ENCODE results near the gene EBF3.

EBF3 gene

DNA sequence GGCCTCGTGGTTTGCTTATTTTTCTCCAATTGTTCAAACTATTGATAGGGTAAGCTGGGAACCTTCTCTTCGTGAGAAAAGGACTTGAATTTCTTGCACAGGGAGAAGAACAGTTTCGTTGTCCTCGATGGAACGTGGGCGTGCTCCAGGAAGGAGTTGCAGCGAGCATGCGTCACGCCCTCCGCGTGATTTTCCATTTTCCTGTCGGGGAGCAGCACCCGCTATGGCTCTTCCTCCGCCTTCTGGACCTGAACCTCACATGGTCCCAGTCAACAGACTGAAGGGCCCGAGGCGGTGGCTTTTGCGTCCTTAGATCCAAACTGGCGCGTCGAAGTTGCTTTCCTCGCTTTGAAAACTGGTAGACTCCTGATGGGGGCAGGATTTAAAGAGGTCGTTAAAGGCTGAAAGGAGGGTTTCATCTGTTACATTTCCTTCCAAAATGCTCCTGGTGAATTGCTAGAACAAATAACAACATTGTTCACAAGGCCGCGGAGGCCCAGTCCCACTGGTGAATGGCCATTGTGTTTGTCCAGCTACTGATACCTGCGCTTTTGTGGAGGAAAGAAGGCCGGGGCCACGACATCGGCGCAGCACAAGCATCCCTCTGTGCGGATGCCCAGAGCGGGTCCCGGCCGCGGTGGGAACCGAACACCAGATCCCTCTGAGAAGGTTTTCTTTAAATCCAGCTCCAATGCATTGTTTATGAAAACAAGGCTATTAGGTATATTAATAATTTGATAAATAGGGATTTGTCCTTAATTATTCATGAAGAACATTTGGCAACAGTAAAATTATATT is 75.9 kb downstream of the EBF3 start:
- DNase-seq = no peak

DNA sequence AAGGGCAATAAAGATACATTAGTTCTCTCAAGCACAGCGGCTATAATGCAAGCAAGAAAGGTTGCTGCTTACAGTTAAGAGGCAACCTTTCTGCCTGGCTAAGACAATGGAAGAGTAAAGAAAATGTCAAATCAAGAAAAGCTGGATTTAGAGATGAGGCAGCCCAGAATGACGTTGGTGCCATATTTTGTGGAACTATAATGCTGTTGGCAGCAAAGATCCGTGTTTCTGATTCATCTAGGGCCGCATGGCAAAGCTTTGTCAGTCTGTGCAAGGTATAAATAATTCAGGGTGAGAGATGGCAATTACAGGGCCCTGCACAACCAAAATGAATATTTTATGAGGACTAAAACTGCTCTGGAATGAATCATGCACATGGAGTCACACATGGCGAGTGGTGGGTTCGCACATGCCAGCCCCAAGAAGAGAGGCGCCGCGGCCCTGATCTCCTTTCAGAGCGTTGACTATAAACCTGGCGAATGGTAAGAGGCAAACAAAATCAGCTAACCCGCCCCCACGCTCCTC is 76.6 kb downstream of the EBF3 start:
- no peak for DNase-seq

DNA sequence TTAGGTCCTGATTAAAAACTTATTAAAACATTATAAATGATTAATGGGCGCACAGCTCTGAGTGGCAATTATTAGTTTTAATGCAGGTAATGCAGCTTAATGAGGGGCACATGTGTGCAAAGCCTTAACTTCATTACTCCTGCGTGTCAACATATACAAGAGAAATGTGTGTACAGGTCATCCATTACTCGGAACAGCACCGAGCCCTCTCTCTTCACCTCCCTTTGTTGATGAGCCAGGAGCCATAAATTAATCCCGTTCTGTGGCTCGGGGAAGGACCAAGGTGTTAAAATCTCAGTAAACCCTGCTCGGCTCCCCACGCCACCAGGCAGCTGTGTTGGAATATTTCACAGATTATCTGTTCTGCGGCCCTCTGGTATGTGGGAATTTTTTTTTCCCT is 77.8 kb downstream of the EBF3 start:
- no peak for DNase-seq

DNA sequence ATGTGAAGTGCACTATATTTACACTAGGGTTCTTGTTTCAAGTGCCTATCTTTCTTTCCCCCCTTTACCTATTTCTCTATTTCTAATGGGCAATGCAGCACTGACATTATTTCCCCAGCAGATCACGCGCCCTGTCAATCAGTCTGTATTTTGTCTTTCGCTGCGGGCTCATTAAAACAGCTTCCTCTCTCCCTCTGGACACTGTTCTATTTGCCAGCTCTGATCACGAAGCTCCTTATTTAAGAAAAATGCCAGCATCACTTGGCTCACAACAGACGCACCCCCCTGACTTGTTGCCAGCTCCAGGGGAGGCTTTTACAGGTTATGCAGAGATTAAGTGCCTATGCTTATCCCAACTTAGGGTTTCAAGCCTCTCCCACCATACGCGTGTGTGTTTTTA is 78.5 kb downstream of the EBF3 start:
- no peak for DNase-seq

DNA sequence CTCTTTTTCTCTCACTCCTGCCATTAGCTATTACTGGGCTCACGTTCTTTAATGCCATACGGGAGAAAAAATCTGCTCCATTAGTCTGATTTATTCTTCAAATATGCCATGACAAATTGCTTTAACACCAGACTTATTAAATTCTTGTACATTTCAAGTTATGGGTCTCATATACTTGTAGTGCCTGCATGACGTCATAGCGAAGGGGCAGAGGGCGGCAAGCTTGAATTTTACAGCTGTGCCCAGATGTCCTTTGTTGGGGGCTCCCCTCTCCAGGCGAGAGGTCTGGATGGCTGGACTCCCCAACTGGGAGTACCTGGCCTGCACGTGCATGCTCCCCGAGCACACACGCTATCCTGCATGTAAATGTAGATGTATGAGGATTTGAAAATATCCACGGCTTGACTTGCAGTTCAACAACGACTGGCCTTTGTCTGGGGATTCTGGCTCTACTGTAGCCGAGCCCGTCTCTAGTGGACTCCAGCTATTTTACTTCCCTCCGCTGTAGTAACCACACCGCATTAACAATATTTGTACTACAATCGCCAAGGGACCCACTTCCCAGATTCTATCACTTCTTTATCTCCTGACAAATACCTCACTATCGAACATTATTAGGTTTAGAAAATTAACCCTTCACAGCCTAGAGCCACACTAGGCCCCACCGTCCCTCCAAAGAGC is 79.5 kb downstream of the EBF3 start:
- no peak for DNase-seq

DNA sequence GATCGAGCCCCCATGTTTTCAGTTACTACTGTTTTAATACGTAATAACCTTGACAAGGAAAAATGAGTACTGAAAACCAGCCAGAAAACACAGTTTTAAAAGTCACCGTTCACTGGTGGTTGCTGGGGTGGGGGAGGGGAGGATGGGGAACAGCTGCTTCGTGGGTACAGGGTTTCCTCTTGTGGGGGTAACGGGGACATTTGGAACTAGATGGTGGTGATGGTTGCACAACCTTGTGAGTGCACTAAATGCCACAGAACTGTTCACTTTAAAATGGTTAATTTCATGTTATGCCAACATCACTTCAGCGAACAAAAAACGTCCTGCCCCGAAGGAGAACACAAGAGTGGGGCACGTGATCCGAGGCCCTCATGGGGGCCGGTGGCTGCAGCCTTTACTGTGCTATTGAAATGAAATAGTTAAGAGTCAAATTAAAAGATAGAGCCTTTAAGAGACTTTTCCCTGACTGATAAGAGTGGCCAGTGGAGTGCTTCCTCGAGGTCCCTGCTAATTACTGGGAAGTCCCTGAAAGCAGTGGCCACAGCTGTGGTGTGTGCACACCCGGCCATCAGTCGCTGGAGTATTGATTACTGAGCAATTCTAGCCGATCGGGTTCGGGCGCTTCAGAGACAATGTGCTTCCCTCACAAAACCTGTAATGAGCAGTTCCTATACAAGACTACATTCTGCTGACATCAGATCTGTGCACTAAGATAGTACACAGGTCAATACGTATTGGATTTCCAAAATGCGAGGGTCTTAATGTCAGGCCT is 80.3 kb downstream of the EBF3 start:
- DNase-seq = no peak

DNA sequence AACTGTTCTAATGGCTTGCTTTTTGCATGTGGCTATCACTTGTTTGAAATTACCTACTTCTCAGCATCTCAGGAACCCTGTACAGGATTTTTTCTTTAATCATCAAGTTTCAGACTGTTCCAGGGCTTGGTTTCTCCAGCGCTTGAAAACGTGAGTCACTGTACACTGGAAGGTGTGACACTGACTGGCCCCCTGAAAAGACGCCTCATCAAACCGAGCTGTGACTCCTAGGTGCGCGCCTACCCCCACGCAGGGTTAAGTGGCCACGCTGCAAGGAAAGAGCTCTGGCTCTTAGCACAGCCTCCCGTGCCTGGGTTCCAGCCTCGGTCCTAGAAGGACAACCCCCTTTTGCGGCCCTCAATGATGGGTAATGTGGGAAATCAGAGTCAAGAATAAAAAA is 81.0 kb downstream of the EBF3 start:
- DNase-seq = no peak

DNA sequence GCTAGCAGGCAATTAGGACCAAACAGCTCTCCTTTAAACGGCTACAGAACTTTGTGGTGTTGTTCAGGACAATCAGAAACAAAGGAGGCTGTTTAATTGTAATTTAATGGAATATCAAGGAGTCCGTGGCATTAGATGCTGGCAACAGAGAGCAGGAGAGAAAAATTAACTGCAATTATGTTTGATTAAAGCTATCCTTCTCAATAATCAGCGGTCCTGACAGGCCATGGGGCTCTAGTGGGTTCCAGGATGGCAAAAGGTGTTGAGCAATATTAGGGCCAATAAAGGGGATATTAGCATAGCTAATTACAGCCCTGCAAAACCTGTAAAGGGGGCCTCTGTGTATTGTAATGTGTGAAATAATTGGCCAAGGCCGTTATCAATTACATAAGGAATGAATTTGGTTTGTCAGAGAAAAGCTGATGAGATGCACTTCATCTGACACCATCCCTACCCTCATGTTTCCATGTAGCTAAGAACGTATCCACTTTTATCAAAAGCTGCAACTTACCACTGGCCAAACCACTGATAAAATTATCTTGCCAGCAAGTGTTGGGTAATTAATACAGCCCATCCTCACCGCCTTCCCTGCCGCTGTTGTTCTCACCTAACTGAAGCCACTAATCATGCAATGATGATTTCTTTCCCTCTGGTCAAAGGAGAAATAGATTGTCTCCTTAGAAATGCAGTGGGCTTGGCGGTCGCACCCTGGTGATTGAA is 81.6 kb downstream of the EBF3 start:
- no peak for DNase-seq

DNA sequence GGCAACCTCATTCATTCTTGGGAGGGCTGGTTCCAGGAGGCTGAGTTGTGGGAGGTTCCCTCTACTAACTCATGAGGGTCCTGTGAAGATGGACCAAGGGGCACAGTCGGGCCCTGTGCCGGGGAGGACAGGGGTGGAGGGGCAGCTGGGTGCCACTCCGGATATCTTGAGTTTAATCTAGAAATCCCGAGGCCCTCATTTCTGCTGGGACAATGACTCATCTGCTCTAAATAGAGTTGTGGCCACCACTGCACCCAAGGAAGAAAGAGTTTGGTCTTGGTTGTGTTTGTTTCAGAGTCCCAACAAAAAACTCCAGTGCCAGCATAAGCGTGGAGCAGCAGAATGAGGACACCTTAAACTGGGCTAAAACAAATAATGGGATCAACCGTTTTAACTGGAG is 82.4 kb downstream of the EBF3 start:
- no peak for DNase-seq

DNA sequence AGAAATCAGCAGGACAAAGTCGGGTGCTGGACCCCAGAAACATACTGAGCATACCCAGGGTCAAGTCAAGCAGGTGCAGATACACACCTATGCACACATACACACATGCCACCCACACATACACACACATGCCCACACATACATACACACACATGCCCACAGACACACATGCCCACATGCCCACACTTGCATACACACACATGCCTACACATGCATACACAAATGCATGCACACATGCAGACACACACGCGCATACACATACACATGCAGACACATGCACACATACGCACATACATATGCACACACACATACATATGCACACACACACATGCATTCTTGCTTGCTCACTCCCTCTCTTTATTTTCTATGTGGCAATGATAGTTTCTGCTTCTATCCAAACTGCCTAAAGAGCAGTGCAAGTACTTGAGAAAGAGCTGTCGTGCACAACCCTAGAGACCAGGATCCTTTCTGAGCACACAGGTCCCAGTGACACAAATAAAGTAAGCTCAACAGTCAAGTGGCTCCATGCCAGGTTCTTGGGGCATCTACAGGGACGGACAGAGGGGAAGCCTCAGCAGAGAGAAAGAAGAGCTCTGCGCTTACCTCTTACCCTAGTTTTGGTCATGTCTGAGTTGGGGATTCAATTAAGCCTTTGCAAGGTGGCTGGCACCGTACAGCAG is 83.7 kb downstream of the EBF3 start:
- DNase-seq = no peak

DNA sequence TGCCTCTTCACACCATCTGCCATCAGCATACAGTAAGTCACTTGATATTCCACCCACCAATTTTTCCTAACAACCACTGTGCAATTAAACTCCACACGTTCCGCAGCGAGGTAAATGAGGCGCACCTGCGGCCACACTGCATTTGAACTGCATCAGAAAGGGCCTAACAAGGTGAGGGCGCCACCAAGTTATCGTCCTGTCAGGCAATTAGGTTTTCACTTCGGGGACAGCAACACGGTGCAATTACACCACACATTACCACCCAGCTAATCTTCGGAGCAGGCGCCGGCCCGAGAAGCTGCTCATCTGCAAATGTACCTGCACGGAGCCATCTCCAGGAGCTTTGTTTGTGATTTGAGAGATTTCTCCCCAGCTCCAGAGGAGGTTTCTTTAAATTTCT is 84.4 kb downstream of the EBF3 start:
- no peak for DNase-seq

DNA sequence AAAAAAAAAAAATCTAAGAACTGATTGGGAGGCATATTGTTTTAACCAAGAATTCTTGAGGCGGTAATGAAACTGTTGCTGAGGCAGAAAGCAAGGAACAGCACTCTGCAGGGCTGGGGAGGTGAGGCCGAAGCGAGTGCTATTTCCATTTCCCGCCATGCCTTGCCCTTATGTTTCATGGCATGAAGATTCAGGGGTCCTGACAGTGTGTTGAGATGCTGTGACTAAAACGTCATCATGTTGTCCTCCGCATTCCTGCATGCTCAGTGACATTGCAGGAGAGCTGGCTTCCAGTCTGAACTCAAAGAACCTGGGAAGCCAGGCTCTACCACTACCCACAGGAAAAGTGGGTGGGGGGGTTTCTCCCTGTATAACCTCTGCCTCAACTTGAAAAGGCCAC is 85.2 kb downstream of the EBF3 start:
- no peak for DNase-seq

DNA sequence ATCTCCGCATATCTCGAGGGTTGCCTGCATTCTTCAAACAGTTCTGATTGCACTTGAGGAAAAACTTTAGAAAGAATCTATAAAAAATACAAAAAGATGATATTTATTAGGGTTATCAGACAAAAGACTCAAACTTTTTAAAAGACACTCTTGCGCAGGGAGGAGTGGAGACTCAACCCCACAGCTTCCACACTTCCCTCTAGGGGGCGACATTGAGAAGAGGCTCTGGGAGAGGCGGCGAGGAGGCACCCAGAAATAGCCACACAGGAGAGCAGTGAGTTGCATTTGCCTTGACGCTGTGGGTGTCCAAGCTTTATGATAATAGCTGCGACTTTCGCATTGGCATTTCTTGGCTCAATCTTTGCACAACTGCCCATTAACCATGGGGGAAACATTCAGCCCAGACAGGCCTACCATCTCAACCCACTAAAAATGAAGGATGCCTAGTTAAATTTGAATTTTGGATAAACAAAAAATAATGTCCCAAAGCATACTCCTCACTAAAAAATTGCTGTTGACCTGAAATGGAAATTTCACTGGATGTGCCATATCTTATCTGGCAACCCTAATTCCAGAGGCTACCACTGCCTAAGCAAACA is 86.2 kb downstream of the EBF3 start:
- DNase-seq = peak in 1 of 2 experiments; percentile 24

DNA sequence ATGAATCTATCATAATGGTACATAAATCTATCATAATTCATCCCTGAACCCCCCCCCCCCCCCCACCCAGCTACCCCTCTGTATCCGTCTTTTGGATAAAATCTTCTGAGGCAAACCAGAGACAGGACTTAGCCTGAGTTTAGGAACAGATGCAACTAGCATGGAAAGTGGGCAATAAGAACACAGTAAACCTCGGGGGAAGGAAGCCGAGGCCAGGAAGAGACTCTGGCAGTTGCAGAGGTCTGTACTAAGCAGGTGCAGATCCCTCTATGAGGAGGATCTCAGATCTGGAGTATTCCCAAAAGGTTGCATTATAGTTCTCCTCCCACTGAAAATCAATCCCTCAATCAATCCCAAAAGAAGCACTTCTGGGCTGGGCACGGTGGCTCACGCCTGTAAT is 87.2 kb downstream of the EBF3 start:
- no peak for DNase-seq

DNA sequence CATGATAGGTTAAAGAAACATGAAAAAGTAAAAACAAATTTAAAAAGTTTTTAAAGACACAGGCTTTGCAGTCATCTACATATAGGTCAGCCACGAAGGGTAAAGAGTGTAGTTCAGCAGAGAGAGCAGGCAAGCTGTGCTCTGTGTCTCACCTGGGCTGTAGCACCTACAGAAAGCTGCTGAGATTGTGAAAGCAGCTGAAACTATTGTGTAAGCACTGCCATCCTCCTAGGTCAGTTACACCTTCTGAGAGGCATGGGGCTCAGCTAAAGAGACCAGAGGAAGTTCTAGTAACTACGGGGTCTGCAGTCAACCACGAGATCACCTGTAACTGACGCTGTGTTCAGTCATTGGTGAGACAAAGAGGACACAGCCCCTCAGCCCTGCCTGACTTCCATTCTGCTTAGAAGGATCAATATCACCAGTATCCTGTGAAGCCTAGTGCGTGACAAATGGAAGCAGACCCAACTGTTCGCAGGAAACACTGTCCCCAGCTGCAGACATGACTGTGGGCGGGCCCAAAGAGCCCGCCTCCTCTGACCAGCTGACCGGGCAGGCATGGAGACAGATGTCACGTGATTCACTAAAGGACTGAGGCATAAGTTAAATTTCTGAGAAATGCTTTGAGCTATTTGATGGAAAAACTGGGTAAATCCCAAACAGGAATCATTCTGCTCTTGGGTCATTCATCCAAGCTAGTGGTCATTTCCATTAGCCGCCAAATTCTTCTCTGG is 87.9 kb downstream of the EBF3 start:
- no peak for DNase-seq

DNA sequence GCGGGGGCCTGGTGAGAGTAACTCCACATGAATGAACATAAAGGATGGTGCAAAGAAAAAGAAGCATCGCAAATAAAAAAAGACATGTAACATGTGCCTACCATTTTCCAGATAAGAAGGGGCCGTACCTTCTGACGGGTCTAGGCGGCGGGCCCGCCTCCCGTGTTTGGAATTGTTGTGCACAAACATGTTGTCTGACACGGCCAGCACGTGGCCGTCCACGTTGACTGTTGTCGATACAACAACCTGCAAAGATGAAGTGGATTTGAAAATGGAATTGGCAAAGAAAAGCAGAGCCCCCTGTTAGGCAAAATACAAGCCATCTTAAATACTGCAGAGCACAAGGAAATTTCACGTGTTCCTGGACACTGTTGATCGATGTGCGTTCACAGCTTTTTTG is 90.7 kb downstream of the EBF3 start:
- DNase-seq = no peak

DNA sequence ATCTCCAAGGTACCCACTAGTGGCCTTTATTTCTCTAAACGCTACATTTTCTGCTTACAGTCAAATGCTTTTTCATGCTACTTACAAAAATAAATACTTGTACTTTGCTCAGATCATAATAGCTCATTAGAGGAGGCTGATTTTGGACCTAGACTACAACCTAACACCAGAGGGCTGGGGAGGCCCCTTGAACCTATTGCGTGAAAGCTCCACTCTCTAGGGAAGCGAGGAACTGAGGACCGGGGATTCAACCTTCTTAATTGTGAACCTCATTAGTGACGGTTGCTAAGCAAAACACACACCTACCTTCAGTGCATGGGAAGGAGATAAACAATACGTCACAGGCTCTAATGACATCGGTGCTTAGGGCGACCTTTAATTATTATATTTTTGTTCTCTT is 92.1 kb downstream of the EBF3 start:
- peak in 1 of 2 experiments; percentile 20 for DNase-seq

DNA sequence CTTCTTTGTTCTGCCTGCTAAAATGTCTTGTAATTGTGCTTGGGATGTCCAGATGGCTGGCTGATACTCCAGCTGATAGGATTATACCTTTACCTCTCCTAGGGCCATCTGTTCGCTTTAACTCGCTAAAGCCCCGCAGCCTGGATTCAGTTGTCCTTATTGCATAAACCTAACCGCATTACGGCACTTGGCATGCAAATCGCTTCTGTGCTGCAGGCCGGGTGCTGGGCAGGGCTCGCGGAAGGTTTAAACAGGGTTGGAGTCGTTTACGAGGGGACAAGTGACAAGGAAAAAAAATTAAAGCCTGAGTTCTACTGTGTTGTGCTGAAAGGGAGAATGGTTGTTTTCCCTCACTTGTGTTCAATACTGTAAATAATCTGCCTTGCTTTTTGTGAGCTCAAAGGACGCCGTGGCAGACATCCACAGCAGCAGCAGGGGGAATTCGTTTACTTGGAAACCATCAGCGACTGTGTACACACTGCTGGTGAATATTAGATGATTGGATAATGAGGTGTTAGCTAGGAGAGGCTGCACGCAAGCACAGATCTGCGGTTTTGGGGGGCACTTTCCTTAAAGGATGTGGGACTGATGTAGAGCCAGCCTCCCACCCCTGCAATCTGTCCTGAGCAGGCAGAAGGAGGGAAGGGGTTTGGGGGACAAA is 93.0 kb downstream of the EBF3 start:
- DNase-seq = peak; percentile 90 to 93

DNA sequence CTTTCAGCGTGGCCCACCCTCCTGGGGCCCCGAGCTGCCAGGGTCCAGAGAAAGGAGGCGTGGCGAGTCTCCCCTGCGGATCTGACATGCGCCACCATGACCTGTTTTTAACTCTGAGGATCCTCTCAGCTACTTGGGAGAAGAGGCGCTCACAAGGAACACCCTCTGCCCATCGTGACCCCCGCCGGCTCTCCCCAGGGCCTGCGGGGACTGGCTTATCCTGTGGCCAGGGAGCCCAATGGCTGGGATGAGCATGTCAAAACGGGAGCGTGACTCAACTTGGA is 93.7 kb downstream of the EBF3 start:
- DNase-seq = no peak

DNA sequence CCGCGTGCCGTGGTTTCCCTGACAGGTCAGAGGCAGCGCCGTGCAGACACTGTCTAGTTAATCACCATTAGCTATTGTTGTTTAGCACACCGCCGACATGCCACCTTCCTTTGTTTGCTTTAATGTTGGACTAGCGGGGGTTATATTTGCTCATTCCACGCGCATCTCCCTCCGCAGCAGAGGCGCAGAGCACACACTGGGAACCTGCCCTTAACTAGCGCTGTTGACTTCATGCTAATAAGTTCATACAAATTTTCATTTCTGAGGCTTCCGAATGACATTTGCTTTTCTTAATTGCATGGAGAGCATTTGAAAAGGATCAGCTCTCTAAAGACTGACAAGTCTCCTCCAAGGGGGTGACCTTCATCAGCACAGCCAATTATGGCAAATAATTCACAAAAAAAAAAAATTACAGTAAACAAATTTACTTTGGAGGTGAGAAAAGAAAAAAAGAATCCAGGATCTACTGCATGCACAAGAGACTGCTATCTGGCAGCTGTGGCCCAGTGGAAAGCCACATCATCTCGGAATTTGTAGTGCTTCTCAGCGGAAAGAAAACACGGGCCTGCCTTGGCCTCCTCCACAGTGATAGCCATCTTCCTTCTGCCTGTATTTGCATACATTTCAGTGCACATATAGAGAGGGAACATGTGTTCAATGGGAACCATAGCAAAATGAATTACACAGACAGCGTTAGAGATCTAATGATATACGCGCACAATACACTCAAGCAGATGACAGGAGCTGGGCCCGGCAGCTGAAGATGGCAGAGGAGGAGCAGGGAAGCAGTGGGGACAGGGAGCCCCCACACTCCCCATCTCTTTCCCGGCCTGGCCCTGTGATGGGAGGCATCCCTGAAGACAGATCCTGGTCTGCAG is 94.2 kb downstream of the EBF3 start:
- peak; percentile 66 to 74 for DNase-seq
